Smooth muscle cell (in vitro differentiated cells): ENCODE data around the gene FBXL16. TPM values are rescaled to one million over a fixed set of nuclear protein-coding genes. Genes with fewer than 3 reads are reported as not detected.
A peak's percentile ranks its signal among the peaks of the same experiment; 100 is the strongest.

Experiments used
- DNase-seq: peaks from one replicate; lab custom pipeline; 2025; ENCODE audit not compliant: unreplicated experiment; lab: John Stamatoyannopoulos, UW
- H2AFZ ChIP-seq: fragments of 200-600 bp; sonication (generic); 2 replicates; pipeline ENCODE4 v1.6.0; 2016; ENCODE audit warnings: antibody characterized with exemption, low read depth, mild to moderate bottlenecking
- H3F3A ChIP-seq: fragments of 200-600 bp; sonication (generic); 2 replicates; pipeline ENCODE4 v1.6.0; 2017; ENCODE audit warnings: antibody characterized with exemption, low read depth
- H3K27ac ChIP-seq: fragments of 200-600 bp; sonication (generic); 2 replicates; pipeline ENCODE4 v1.5.1; 2016; ENCODE audit warnings: low read depth, mild to moderate bottlenecking
- H3K27me3 ChIP-seq: fragments of 200-600 bp; sonication (generic); 2 replicates; pipeline ENCODE4 v1.6.1; 2016; ENCODE audit warnings: low read depth, mild to moderate bottlenecking
- H3K36me3 ChIP-seq: fragments of 200-600 bp; sonication (generic); 2 replicates; pipeline ENCODE4 v1.5.1; 2016; ENCODE audit warnings: low read depth
- H3K4me1 ChIP-seq: fragments of 200-600 bp; sonication (generic); 2 replicates; pipeline ENCODE4 v1.5.1; 2016; ENCODE audit warnings: low read depth
- H3K4me2 ChIP-seq: fragments of 200-600 bp; sonication (generic); 2 replicates; pipeline ENCODE4 v1.6.0; 2016; ENCODE audit warnings: mild to moderate bottlenecking
- H3K4me3 ChIP-seq: fragments of 200-600 bp; sonication (generic); 2 replicates; pipeline ENCODE4 v1.5.1; 2016; ENCODE audit warnings: mild to moderate bottlenecking
- H3K79me2 ChIP-seq: fragments of 200-600 bp; sonication (generic); 2 replicates; pipeline ENCODE4 v1.6.0; 2016; ENCODE audit warnings: low read depth, mild to moderate bottlenecking
- H3K9ac ChIP-seq: fragments of 200-600 bp; sonication (generic); 2 replicates; pipeline ENCODE4 v1.6.0; 2016; ENCODE audit warnings: low read depth
- H3K9me3 ChIP-seq: fragments of 200-600 bp; sonication (generic); replicated peaks from 2 replicates; pipeline ENCODE4 v1.5.1; 2016; ENCODE audit warnings: low read depth
- H4K20me1 ChIP-seq: fragments of 200-600 bp; sonication (generic); 2 replicates; pipeline ENCODE4 v1.6.0; 2016; ENCODE audit warnings: low read depth
- CTCF ChIP-seq: fragments of 200-600 bp; sonication (generic); IDR thresholded peaks from 2 replicates; pipeline ENCODE4 v1.5.1; 2017; ENCODE audit warnings: borderline replicate concordance, mild to moderate bottlenecking, antibody characterized with exemption; ENCODE audit not compliant: insufficient read depth, poor library complexity, severe bottlenecking
- WGBS: methylation state at CpG from one replicate; pipeline ENCODE4 v1.1.7; 2016; ENCODE audit warnings: low lambda C conversion rate; 5-methylcytosine and 5-hydroxymethylcytosine counted together
- polyA plus RNA-seq: library from polyadenylated mRNA; unstranded; fragments of >200 nt; fragmentation: Nextera tagmentation; extraction: Ambion mirVana; gene quantifications from 2 replicates; pipeline ENCODE4 v1.2.1, GENCODE V29; 2016
- total RNA-seq: library from RNA; depleted of rRNA; stranded (reverse); fragments of >200 nt; gene quantifications from 2 replicates; pipeline ENCODE4 v1.2.3, GENCODE V29; 2014

Gene FBXL16
- total and polyA plus RNA-seq, 2 experiments from 2014 or later, result 0.17 to 0.76 TPM

GRCh38 chr16:723695-724094 is 18.1 kb upstream of the FBXL16 start:
- H3F3A ChIP-seq, result peaks cover 4% of the 10 kb centered on the region
- no peak overlapping the region for H3K4me3 ChIP-seq
- H2AFZ ChIP-seq, result no peak overlapping the region
- no peak overlapping the region for H3K4me2 ChIP-seq
- no peak for TF ChIP-seq CTCF
- no peak overlapping the region for H3K27ac ChIP-seq
- H3K79me2 ChIP-seq, result no peaks in the 10 kb centered on the region
- no peaks in the 10 kb centered on the region for H3K9me3 ChIP-seq
- 94% methylated on average over 9 of the region's 9 CpGs for WGBS
- H3K27me3 ChIP-seq, result no peaks in the 10 kb centered on the region
- DNase-seq, result no peak
- peaks cover 10% of the 10 kb centered on the region for H4K20me1 ChIP-seq
- H3K36me3 ChIP-seq, result no peaks in the 10 kb centered on the region
- H3K4me1 ChIP-seq, result peaks cover 15% of the 10 kb centered on the region
- H3K9ac ChIP-seq, result no peak overlapping the region

- TF ChIP-seq CTCF, result no peak
- H3K36me3 ChIP-seq, result no peaks in the 10 kb centered on the region
- WGBS, result 96% methylated on average over 23 of the region's 24 CpGs
Observed at GRCh38 chr16:722835-723633, 17.4 kb upstream of the FBXL16 start.

GRCh38 chr16:721765-722540 is 16.4 kb upstream of the FBXL16 start:
- Histone ChIP-seq H3K4me1 (peaks cover 5% of the 10 kb centered on the region), H3K4me2 (peak overlapping the region; percentile 100), H3K27ac (no peak overlapping the region), H4K20me1 (peaks cover 10% of the 10 kb centered on the region), H3K4me3 (peak overlapping the region; percentile 91), H2AFZ (no peak overlapping the region), H3F3A (peaks cover 4% of the 10 kb centered on the region), H3K36me3 (no peaks in the 10 kb centered on the region), H3K9me3 (no peaks in the 10 kb centered on the region), H3K27me3 (no peaks in the 10 kb centered on the region), H3K79me2 (no peaks in the 10 kb centered on the region), H3K9ac (no peak overlapping the region)
- no peak for TF ChIP-seq CTCF
- WGBS, result 94% methylated on average over 44 of the region's 51 CpGs
- no peak for DNase-seq

More at GRCh38 chr16:722835-723633, 17.4 kb upstream of the FBXL16 start:
- no peaks in the 10 kb centered on the region for H3K9me3 ChIP-seq
- H3K79me2 ChIP-seq, result no peaks in the 10 kb centered on the region
- no peak overlapping the region for H3K27ac ChIP-seq
- H4K20me1 ChIP-seq, result peaks cover 10% of the 10 kb centered on the region
- H3K4me2 ChIP-seq, result no peak overlapping the region
- H3K9ac ChIP-seq, result no peak overlapping the region
- DNase-seq, result no peak
- H3K4me3 ChIP-seq, result no peak overlapping the region
- no peaks in the 10 kb centered on the region for H3K27me3 ChIP-seq
- H2AFZ ChIP-seq, result no peak overlapping the region
- peaks cover 4% of the 10 kb centered on the region for H3F3A ChIP-seq
- H3K4me1 ChIP-seq, result peaks cover 12% of the 10 kb centered on the region
